B cell (primary cell): ENCODE measurements around the gene TPRG1L. TPM values are rescaled to one million over a fixed set of nuclear protein-coding genes. Genes with fewer than 3 reads are reported as not detected.

Source experiments
- ATAC-seq: fragments of 200-7000 bp; cut with Tn5 transposase; one replicate; pipeline ENCODE4 v1.10.0; 2021; ENCODE audit warnings: low read depth, mild to moderate bottlenecking, moderate number of reproducible peaks, moderate library complexity
- CTCF ChIA-PET: fragments of 350-600 bp; sonication (Branson Sonifier 250); formaldehyde crosslinking; loops from one replicate; lab custom pipeline; 2021; ENCODE audit warnings: antibody characterized with exemption, inconsistent platforms; lab: Charles Lee
- POLR2A ChIA-PET: fragments of 350-600 bp; sonication (Branson Sonifier 250); formaldehyde crosslinking; loops from one replicate; lab custom pipeline; 2021; ENCODE audit warnings: antibody characterized with exemption; lab: Charles Lee
- DNase-seq: peaks from one replicate; pipeline ENCODE4 v3.0.0; 2013
- H2AFZ ChIP-seq: 2 replicates; pipeline ENCODE4 v1.6.1; 2012; ENCODE audit warnings: mild to moderate bottlenecking, low read depth, low read length; ENCODE audit not compliant: insufficient read depth, poor library complexity, severe bottlenecking
- H3K27ac ChIP-seq, 2 donors: 1 replicate in 1 of 2; 2 replicates in 1 of 2; pipeline ENCODE4 v1.5.1; 2012 to 2013; ENCODE audit warnings: low read length in 2 of 2, mild to moderate bottlenecking in 2 of 2, moderate library complexity in 1 of 2
- H3K27me3 ChIP-seq, 4 experiments: fragments of 200-600 bp in 1 of 4; sonication (generic) in 1 of 4; replicated peaks in 1 of 4; 1 replicate in 2 of 4; 2 replicates in 2 of 4; pipeline versions ENCODE4 v1.6.1 to v1.7.0; 2013 to 2016; ENCODE audit warnings: low read length in 3 of 4, mild to moderate bottlenecking in 2 of 4, mixed read lengths in 1 of 4, moderate library complexity in 1 of 4; ENCODE audit not compliant: insufficient read depth in 4 of 4, control insufficient read depth in 3 of 4; ENCODE audit errors: control extremely low read depth in 1 of 4
- H3K36me3 ChIP-seq, 2 experiments: replicated peaks in 1 of 2; 1 replicate in 1 of 2; 2 replicates in 1 of 2; pipeline versions ENCODE4 v1.6.1 to v1.7.1; 2013; ENCODE audit warnings: low read length in 1 of 2; ENCODE audit not compliant: insufficient read depth in 2 of 2, control insufficient read depth in 1 of 2; ENCODE audit errors: control extremely low read depth in 1 of 2, extremely low read depth in 1 of 2
- H3K4me1 ChIP-seq, 2 donors: fragments of 200-600 bp in 1 of 2; sonication (generic) in 1 of 2; 1 replicate in 1 of 2; 2 replicates in 1 of 2; pipeline versions ENCODE4 v1.5.1 to v1.6.1; 2013 to 2017; ENCODE audit warnings: low read length in 2 of 2; ENCODE audit not compliant: control insufficient read depth in 2 of 2, insufficient read depth in 2 of 2
- H3K4me2 ChIP-seq: replicated peaks from 2 replicates; pipeline ENCODE3; 2012; ENCODE audit warnings: mild to moderate bottlenecking, low read depth, low read length; ENCODE audit not compliant: poor library complexity, severe bottlenecking
- H3K4me3 ChIP-seq, 5 experiments: fragments of 200-600 bp in 1 of 5; sonication (generic) in 1 of 5; 1 replicate in 3 of 5; 2 replicates in 2 of 5; pipeline versions ENCODE4 v1.5.1 to v1.7.0; 2011 to 2016; ENCODE audit warnings: low read length in 4 of 5, mild to moderate bottlenecking in 4 of 5, low read depth in 2 of 5, control low read depth in 1 of 5, moderate library complexity in 1 of 5; ENCODE audit not compliant: insufficient read depth in 1 of 5; ENCODE audit errors: control extremely low read depth in 1 of 5, extremely low read depth in 1 of 5
- H3K79me2 ChIP-seq: fragments of 200-600 bp; sonication (generic); one replicate; pipeline ENCODE4 v1.6.0; 2016; ENCODE audit warnings: low read length; ENCODE audit not compliant: control insufficient read depth, insufficient read depth
- H3K9ac ChIP-seq: fragments of 200-600 bp; sonication (generic); 2 replicates; pipeline ENCODE4 v1.6.1; 2017; ENCODE audit warnings: mild to moderate bottlenecking, low read length, moderate library complexity
- H3K9me3 ChIP-seq, 3 donors: one replicate each; pipeline versions ENCODE4 v1.6.1 to v1.7.1; 2013; ENCODE audit warnings: low read length in 2 of 3; ENCODE audit not compliant: control insufficient read depth in 2 of 3, insufficient read depth in 1 of 3; ENCODE audit errors: control extremely low read depth in 1 of 3
- H4K20me1 ChIP-seq: 2 replicates; pipeline ENCODE4 v1.6.0; 2012; ENCODE audit warnings: mild to moderate bottlenecking, low read length; ENCODE audit not compliant: insufficient read depth, control insufficient read depth, poor library complexity, severe bottlenecking
- H3K27ac Mint-ChIP-seq: one replicate; pipeline ENCODE4 v1.8.0; 2021; ENCODE audit warnings: mixed read lengths
- H3K27me3 Mint-ChIP-seq: one replicate; pipeline ENCODE4 v1.8.0; 2021; ENCODE audit warnings: mixed read lengths
- H3K4me1 Mint-ChIP-seq: one replicate; pipeline ENCODE4 v1.8.0; 2021; ENCODE audit warnings: mixed read lengths
- H3K4me3 Mint-ChIP-seq: one replicate; pipeline ENCODE4 v1.8.0; 2021; ENCODE audit warnings: mixed read lengths
- H3K9me3 Mint-ChIP-seq: one replicate; pipeline ENCODE4 v1.8.0; 2022; ENCODE audit warnings: mixed read lengths; ENCODE audit not compliant: insufficient read depth
- EZH2 ChIP-seq: IDR thresholded peaks from 2 replicates; pipeline ENCODE4 v1.6.1; 2012; ENCODE audit warnings: borderline replicate concordance, low read depth, mild to moderate bottlenecking, moderate library complexity, low read length; ENCODE audit not compliant: insufficient read depth, poor library complexity, severe bottlenecking
- WGBS: methylation state at CpG from one replicate; pipeline ENCODE4 v1.1.5; 2013; ENCODE audit warnings: missing lambda C conversion rate; ENCODE audit not compliant: insufficient coverage; 5-methylcytosine and 5-hydroxymethylcytosine counted together
- intact Hi-C: fragments of 100-400 bp; cut with micrococcal nuclease; formaldehyde crosslinking; loops from one replicate; pipeline ENCODE4 v1.10.0; 2022
- polyA plus RNA-seq: library from polyadenylated mRNA; depleted of rRNA; stranded (reverse); fragments of >200 nt; gene quantifications from 2 replicates; pipeline ENCODE4 v1.2.3, GENCODE V29; 2012
- total RNA-seq, 2 donors: library from RNA; stranded (reverse); fragments of 120-200 nt in 1 of 2; gene quantifications; 1 replicate in 1 of 2; 2 replicates in 1 of 2; pipeline versions ENCODE4 v1.2.3 to v1.2.4, GENCODE V29; 2013 to 2022
- TF ChIP-seq, protein P1 (sequence below): fragments of 200-600 bp; IDR thresholded peaks from one replicate; pipeline ENCODE4 v1.8.0; 2022; ENCODE audit warnings: antibody characterized with exemption, mild to moderate bottlenecking

TPRG1L gene
- total and polyA plus RNA-seq, 2 donors (not counting 1 experiment from before 2014, with no cell fraction given), result 19.5 to 48.6 TPM

DNA sequence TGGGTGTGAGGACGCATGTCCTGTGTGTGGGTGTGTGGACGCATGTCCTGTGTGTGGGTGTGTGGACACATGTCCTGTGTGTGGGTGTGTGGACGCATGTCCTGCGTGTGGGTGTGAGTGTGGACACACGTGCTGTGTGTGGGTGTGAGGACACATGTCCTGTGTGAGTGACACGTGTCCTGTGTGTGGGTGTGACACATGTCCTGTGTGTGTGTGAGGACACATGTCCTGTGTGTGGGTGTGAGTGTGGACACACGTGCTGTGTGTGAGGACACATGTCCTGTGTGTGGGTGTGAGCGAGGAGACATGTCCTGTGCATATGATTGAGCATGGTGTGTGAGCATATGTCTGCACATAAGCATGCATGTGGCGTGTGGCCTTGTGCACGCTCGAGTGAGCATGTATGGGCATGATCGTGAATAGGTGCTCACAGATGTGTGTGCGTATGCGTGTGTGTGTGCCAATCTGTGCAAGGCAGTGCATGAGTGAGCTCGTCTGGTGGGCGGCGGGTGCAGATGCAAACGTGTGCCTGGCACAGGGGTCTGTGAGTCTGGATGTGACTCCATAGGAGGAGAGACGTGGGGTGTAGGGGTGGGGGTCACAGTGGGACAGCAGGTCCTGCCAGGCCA lies 38.8 kb upstream of the TPRG1L start:
- DNase-seq (no peak), ATAC-seq (no peak)
- Histone ChIP-seq H2AFZ (no peak overlapping the region), H3K27me3 (peaks cover 0 to 3% (median 0%) of the 10 kb centered on the region in 4 experiments), H3K4me1 (no peaks in the 10 kb centered on the region), H3K27ac (no peak overlapping the region), H3K79me2 (no peaks in the 10 kb centered on the region), H3K9me3 (no peaks in the 10 kb centered on the region), H3K9ac (no peak overlapping the region), H4K20me1 (no peaks in the 10 kb centered on the region), H3K36me3 (no peaks in the 10 kb centered on the region), H3K4me3 (no peak overlapping the region), H3K4me2 (no peak overlapping the region)
- Mint-ChIP-seq H3K27ac (no peak overlapping the region), H3K9me3 (no peaks in the 10 kb centered on the region), H3K4me1 (no peaks in the 10 kb centered on the region), H3K4me3 (no peak overlapping the region), H3K27me3 (no peaks in the 10 kb centered on the region)
- no peak for TF ChIP-seq EZH2
- TF ChIP-seq, protein P1, sequence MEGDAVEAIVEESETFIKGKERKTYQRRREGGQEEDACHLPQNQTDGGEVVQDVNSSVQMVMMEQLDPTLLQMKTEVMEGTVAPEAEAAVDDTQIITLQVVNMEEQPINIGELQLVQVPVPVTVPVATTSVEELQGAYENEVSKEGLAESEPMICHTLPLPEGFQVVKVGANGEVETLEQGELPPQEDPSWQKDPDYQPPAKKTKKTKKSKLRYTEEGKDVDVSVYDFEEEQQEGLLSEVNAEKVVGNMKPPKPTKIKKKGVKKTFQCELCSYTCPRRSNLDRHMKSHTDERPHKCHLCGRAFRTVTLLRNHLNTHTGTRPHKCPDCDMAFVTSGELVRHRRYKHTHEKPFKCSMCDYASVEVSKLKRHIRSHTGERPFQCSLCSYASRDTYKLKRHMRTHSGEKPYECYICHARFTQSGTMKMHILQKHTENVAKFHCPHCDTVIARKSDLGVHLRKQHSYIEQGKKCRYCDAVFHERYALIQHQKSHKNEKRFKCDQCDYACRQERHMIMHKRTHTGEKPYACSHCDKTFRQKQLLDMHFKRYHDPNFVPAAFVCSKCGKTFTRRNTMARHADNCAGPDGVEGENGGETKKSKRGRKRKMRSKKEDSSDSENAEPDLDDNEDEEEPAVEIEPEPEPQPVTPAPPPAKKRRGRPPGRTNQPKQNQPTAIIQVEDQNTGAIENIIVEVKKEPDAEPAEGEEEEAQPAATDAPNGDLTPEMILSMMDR, result no peak
- ChIA-PET CTCF (no interaction called here), POLR2A (no interaction called here)
- WGBS, result 89% methylated on average over 19 of the region's 19 CpGs
- intact Hi-C loops, result no loop called here

DNA sequence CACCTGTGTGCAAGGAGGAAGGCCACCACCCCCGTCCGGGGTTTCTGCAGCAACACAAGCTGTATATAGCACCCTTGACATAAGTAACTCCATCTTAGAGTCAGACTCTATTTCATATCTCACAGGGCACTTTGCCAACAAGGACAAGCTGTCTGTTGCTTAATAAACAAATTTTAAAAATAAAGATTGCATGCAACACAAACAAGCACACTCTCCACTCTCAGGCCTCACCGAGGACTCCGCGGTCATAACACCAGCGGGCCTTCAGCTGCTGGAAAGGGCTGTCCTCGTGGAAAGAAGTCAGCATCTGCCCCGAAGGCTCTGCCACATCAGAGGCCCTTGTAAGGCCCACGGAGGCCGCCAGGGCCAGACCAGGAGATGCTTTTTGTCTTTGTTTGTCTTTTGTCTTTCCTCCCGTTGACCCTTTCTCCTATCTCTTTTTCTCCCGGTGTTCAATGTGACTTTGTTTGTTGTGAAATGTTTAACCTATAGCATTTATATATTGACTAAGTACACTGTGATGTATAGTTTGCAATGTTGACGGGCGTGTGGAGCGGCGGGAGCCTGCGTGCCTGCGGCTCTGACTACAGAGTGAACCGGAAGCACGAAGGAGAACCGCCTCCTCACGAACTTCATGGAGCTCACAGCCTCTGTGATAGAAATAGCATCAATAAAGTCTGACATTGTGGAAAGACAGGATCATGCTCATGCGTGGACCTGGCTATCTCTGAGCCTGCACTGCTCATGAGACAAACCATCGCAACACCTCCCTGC lies 37.6 kb upstream of the TPRG1L start:
- no peaks in the 10 kb centered on the region for H3K4me1 ChIP-seq
- POLR2A ChIA-PET, result no interaction called here
- no peaks in the 10 kb centered on the region for H3K27me3 ChIP-seq
- intact Hi-C loops, result no loop called here
- H3K9me3 ChIP-seq, result no peaks in the 10 kb centered on the region
- Mint-ChIP-seq H3K27ac (no peak overlapping the region), H3K9me3 (no peaks in the 10 kb centered on the region), H3K4me1 (no peaks in the 10 kb centered on the region), H3K27me3 (no peaks in the 10 kb centered on the region), H3K4me3 (no peak overlapping the region)
- no peak overlapping the region for H2AFZ ChIP-seq
- ATAC-seq (no peak), DNase-seq (no peak)
- H3K4me3 ChIP-seq, result no peak overlapping the region
- CTCF ChIA-PET, result interaction anchor here (1.2 kb wide), 1 partner anchor 32 kb away, joined by 4 read pairs; no protein-coding TSS in a partner anchor
- H4K20me1 ChIP-seq, result no peaks in the 10 kb centered on the region
- no peak overlapping the region for H3K9ac ChIP-seq
- H3K4me2 ChIP-seq, result no peak overlapping the region
- H3K79me2 ChIP-seq, result no peaks in the 10 kb centered on the region
- TF ChIP-seq, protein P1, result no peak
- TF ChIP-seq EZH2, result no peak
- WGBS, result 99% methylated on average over 19 of the region's 24 CpGs
- no peaks in the 10 kb centered on the region for H3K36me3 ChIP-seq
- H3K27ac ChIP-seq, result no peak overlapping the region
